ENCODE measurements around the gene NAA80.

The NAA80 gene

DNA sequence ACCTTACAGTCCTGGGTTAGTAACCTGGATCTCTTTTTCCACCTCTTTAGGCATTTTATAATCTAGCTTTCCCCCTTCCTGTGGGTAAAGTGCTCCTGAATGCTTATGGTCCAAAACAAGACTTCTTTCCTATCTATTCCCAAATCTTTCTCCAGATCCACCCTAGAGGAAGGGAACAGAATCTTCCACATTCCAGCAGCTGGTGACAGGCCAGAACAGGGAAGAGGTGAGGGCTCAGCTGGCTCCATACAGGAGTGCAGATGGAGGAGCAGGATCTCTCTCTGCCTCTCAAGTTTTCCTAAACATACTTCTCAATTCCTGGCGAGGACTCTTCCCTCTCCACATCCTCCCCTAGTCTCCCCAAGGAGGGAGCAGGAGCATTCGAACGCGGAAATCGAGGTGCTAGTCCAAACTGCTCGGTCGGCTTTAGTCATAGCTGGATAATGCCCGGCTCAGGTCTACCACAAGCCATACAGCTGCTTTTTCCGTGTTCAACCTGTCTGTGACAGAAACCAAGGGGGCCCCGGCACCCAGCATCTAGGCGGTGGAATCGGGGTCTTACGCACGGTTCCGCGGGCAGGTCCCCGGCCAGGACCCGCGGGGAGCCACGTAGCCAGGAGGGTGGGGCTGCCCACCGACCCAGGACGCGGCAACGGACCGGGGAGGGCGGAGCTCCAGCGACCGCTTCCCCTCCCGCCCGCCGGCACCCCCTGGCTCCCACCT is 37.4 kb upstream of the NAA80 start:
- TF ChIP-seq CTCF (IDR thresholded peaks at IDR 0.05; ENCODE audit: extremely low read depth, missing control alignments) = no peak
- DNase-seq (ENCODE audit: low spot score) = no peak

DNA sequence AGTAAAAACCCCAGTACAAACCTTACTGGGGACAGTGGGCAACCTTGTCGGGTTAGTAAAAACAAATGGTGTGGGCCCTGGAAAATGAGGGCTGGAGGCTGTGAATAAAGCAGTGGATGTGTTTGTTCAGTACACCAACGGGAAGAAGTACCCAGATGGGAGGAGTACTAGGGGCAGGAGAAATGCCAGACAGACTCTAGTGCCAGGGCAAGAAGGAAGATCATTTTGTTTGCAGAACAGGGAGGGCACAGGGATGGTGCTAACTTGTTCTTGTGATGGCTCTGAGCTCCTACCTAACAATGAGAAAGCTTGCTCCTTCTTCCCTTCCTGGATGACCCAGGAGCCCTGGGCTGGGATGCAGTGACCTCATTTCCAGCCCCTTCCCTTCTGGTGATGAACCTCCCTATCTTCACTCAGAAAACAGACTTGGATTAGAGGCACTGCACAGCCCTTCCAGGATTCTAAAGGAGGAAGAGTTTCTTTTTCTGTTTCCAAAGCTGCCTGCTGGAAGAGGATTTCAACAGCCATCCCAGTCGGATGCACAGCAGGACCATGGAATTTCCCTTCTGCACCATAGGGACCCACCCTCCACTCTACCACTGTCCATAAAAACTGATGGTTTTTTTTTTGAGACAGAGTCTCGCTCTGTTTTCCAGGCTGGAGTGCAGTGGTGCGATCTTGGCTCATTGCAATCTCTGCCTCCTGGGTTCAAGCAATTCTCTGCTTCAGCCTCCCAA is 35.3 kb upstream of the NAA80 start:
- TF ChIP-seq CTCF (IDR thresholded peaks at IDR 0.05; ENCODE audit: extremely low read depth, missing control alignments) = no peak
- no peak for DNase-seq (ENCODE audit: low spot score)

DNA sequence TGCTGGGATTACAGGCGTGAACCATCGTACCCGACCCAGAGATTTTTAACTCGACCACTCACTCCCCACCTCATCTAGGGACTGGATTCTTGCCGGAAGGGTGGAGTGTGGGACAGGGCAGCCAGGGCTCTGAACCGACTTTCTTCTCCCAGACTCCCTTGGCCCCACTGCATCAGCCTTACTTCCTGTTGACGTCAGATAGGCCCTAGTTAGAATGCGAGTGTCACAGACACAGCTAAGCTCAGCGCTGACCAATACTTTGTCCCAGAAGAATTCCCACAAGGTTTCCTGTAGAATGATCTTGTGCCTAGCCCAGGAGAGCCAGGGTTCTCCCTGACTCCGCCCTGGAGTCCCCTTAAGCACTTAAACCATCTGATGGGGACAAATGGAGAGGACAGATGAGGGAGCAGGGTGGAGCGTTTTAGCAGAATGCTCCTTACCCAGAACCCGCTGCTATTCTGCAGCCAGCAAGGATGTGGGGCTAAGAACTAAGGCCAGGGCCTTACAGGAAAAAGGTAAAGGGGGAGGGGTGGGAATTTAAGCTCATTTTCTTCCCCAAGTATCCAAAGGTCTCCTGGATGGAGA is 34.6 kb upstream of the NAA80 start:
- no peak for TF ChIP-seq CTCF (IDR thresholded peaks at IDR 0.05; ENCODE audit: extremely low read depth, missing control alignments)
- DNase-seq (ENCODE audit: low spot score) = no peak

GRCh38 chr3:50331364-50331907 is 32.2 kb upstream of the NAA80 start:
- DNase-seq (ENCODE audit: low spot score) = no peak
- TF ChIP-seq CTCF (IDR thresholded peaks at IDR 0.05; ENCODE audit: extremely low read depth, missing control alignments) = no peak

DNA sequence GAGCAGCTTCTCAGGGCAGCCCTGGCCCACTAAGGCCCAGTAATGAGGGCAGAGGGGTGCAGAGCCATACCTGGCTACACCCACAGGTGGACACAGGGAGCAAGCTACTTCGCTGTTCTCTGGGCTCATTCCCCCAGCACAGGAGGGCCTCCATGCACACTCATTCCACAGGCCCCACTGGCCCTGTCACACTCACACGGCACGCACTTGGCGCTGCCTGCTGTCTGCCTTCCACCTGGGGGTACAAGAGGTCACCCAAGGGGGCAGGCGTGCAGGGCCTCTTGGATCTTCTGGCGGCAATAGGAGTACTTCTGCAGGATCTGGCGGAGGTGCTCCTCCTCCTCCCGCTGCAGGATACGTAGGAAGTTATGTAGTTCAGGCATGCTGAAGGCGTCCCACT is 31.1 kb upstream of the NAA80 start:
- no peak for TF ChIP-seq CTCF (IDR thresholded peaks at IDR 0.05; ENCODE audit: extremely low read depth, missing control alignments)
- no peak for DNase-seq (ENCODE audit: low spot score)

DNA sequence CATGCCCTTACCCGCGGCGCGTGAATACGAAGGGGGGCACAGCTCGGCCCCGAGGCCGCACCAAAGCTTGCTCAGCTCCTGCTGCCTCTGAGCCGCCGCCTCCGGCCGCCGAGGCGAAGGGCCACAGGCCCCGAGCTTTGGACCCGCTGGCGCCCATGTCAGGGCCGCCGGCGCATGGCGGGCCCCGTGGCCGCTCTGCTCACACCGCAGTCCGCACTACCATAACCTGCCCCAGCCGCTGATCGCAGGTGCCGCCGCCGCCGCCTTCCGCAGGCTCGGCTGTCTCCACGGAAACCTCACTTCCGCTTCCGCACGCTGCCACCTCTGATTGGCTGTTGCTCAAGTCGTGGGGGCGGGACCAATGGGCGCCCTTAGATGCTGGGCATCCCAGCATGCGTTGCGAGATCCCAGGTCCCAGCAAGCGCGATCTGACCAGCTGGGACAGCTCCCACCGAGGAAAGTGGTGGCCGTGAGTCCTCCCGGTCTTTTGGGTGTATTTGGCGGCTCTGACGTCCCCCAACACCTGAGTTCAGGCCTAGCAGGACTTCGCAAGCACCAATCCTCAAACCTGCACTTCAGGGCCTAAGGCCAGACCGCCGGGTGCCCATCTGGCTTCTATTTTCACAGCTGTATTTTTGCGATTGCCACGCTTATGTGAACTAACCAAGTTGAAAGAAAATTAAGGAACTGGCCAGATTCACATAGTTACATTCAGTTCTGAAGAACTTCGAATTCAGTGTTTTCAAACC is 28.9 kb upstream of the NAA80 start, which contains the start of gene TUSC2:
TUSC2 (minus strand) TSS at position 281 of the 749 bp plus-strand sequence; CDS start at position 157, 124 bp downstream.
- no peak for TF ChIP-seq CTCF (IDR thresholded peaks at IDR 0.05; ENCODE audit: extremely low read depth, missing control alignments)
- DNase-seq (ENCODE audit: low spot score) = peak; percentile 98
